HG02759 (cell line): ENCODE measurements around the gene ARHGAP22.

Experiments used
- ATAC-seq: cut with Tn5 transposase; IDR thresholded peaks from one replicate; pipeline ENCODE4 v1.9.1; 2021; ENCODE audit warnings: mild to moderate bottlenecking, moderate library complexity; ENCODE audit not compliant: unreplicated experiment

ARHGAP22 gene

DNA sequence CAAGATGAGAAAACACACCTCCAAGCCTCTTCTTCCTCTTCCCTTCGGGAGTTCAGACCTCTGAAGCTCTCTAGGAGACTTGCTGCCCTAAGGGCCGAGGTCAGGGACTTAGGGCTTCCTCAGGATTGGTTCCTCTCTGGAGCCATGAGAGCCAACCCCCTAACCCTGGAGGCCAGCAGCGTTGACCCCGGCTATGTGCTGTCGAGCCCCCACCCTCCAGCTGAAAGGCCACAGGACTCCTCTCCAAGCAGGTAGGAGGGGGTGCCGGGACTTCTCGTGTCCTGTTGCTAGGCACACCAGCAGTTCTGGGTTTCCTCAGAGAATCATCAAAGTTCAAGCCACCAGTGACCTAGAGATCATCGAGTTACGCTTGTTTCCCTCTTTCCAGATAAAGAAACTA lies 87.4 kb downstream of the ARHGAP22 start:
- no peak for ATAC-seq

GRCh38 chr10:48516911-48517310 lies 88.0 kb downstream of the ARHGAP22 start:
- ATAC-seq, result no peak

DNA sequence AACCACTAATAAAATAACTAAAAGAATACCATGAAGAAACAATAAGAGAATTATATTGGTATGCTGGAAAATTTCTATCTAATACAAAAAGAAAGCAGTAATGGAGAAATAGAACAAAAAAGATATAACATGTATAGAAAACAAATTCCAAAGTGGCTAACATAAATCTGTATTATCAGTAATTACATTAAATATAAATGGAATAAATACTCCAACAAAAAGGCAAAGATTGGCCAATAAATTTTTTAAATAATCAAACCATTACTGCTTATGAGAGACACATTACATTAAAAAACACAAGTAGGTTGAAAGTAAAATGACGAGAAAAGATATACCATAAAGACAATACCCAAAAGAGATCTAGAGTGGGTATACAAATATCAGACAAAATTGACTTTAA lies 90.0 kb downstream of the ARHGAP22 start:
- no peak for ATAC-seq

DNA sequence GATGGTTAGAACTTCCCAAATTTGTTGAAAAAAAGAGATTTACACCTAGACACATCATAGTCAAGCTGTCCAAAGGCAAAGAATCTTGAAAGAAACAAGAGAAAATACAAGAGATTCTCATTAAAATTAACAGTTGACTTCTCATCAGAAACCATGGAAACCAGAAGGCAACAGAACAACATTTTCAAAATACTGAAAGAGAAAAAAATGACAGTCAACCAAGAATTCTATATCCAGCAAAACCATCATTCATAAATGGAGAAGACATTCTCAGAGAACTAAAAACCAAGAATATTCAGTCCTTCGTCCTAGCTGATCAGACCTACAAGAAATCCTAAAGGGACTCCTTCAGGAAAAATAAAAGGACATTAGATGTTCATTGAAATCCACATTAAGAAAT lies 90.6 kb downstream of the ARHGAP22 start:
- no peak for ATAC-seq

GRCh38 chr10:48512861-48513260 lies 92.0 kb downstream of the ARHGAP22 start:
- ATAC-seq, result no peak

DNA sequence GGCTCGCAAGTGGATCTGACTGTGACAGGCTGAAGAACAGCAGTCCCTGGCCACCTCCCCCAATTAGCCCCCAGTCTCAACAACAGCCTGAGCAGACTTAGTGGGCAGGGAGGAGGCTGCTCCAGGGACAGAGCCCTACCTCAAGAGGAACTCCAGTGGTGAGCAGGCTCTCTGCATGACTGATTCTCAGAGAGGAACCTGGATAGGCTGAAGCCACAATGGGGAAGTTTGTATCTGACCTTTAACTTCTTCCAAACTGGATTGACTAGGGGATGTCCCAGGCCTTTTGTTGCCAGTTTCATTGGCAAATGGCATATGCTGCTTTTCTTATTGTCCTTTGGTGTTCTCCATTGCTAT lies 93.0 kb downstream of the ARHGAP22 start:
- no peak for ATAC-seq

DNA sequence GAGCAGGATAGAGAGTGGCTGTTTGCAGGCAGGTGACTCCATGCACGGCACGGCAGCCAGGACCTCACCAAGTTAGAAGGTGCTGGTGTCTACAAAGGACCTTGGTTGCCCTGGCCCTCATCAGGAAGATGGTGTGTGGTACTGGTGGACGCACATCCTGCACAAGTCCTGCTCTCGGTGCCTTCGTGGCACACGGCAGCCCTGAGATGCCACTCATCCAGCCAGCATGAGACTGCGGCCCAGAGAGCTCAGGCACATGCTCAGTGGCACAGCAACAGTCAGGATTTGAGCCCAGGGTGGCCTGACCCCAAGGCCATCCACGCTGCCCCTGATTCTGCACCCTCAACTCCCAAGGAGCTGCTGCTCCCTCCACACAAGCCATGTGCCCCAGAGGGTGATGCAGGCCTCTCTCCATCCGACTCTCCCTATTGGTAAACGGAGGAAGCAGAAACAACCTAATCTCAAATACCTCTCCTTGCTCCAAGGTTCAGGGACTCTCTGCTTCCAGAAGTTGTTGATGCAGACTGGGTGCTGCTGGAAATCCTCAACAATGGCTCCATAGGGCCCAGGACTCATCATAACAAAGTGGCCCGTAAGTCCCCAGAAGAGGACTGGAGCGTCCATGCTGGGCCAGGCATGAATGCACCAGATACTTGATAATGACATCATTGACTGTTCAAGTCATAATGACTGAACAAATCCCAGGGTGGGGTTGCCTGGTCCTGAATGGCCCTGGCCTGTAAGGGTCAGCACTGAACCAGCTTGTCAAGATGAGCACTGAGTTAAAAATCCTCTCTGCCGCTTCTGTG lies 93.6 kb downstream of the ARHGAP22 start:
- no peak for ATAC-seq

- no peak for ATAC-seq
Observed at GRCh38 chr10:48509974-48510692, 94.7 kb downstream of the ARHGAP22 start.

DNA sequence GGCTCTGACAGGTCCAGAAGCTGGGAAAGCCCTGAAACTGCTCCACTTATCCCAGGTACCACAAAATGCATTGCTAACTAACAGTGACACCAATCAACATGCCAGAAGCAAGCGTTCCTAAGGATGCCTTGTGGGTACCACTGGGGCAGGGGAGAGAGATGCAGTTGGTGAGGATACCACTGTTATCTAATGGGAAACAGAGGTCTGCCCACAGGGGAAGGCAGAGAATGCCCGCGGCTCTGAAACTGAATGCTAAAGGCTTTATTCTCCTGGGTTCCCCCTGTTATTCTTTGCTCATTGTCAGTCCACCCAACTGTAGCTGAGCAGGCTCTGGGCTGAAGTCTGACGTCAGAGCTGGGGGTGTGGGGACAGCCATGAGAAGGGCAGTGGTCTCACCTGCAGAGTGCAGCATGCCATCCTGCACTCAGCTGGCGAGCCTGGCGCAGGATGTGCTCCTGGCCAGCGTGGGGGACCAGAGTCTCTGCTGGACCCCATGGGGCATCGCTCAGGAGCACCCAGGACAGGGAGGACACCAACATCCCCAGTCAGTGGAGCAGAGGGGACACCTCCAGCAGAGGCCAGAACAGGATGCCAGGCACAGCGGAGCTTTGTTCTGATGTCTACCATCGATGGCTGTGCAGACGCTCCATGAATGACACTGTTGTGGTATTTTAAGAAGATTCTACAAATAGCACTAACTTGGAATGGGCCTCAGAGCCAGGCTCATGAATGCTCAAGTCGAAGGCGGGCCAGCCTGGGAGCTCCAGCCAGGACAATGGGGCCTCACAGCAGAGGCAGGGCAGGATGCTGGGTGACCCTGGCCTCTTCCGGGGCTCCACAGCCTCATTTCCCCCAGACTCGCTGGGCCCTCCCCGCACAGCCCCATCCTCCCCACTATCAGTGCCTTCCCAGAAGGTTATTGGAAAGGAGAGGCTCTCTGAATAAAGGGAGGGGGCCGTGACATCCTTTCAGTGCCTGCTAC lies 95.8 kb downstream of the ARHGAP22 start:
- ATAC-seq, result no peak

DNA sequence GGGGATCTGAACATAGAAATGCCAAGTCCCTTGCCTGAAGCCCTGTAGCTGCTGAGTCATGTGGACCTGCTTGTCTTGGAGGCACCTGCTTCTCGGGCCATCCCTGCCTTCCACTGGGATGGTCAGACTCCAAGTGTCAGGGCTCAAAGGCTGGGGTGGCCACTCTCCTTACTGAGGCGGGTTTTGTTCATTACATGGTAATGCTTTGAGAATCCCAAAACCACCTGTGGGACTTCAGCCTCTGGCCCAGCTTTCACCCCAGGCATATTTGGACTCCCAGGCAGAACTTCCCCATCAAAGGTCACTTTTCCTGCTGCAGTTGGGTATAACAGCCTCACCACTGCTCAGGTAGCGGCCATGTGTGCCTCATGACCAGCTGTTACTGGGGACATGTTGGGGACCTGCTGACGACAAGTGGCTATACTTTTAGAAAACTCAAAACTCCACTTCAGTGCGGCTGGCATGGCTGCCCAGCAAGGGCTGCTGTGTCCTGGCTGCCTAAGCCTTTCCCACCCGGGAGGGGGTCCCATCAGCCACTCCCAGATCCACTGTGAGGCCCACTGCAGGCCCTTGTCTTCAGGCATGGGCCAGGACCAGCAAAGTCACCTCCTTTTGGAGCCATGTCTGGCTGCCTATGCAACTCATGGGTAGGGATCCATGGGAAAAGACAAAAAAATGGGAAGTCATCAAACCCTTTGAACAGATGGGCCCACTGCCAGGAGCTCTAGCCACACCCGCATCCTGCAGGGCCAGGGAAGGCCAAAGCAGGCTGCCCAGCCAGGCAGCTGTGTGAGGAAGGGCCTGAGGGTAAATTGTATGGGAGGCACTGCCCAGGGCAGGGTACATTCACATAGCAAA lies 96.7 kb downstream of the ARHGAP22 start:
- ATAC-seq, result no peak

DNA sequence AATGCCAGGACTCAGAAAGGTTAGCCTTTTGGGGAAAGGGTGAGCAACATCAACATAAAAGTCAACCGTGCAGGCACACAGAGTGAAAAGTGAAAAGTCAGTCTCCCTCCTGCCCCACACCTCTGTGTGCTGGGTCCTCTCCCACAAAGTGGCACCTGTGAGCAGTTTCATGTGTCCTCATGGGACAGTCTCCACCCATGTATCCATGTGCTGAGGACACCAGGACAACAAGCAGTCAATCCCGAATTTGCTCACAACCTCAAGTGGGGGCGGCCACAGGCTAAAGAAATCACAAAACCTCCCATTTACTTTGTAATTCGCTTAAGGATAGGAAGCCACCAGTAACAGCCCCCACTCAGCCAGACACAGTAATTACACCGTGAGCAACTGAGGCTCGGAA lies 97.4 kb downstream of the ARHGAP22 start:
- ATAC-seq, result no peak

DNA sequence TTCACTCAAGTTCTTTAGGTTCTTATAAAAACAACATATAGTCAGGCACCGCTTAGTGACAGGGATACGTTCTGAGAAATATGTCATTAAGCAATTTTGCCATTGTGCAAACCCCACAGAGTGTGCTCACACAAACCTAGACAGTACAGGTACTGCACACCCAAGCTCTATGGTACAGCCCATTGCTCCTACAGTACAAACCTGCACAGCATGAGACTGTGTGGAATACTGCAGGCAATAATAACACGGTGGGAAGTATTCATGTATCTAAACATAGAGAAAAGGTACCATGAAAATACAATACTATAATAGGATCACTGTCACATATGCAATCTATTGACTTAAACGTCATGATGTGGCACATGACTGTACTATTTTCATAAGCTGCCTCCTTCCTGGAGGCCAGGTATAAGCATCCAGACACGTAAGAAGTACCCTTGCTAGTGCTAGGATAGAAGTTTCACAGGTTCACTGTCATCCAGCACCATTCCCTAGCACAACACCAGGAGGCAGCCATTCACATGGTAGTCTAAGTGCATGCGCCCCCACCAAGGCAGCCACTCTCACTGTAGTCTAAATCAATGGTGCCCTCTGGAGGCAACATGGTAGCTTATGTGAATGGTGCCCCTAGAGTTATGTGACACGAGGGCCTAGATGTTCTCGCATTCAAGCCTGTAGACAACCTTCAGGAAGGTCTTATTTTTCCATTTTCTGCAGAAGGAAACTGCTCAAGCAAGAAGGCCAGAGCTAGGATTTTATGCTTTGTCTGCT lies 98.5 kb downstream of the ARHGAP22 start:
- ATAC-seq, result no peak

DNA sequence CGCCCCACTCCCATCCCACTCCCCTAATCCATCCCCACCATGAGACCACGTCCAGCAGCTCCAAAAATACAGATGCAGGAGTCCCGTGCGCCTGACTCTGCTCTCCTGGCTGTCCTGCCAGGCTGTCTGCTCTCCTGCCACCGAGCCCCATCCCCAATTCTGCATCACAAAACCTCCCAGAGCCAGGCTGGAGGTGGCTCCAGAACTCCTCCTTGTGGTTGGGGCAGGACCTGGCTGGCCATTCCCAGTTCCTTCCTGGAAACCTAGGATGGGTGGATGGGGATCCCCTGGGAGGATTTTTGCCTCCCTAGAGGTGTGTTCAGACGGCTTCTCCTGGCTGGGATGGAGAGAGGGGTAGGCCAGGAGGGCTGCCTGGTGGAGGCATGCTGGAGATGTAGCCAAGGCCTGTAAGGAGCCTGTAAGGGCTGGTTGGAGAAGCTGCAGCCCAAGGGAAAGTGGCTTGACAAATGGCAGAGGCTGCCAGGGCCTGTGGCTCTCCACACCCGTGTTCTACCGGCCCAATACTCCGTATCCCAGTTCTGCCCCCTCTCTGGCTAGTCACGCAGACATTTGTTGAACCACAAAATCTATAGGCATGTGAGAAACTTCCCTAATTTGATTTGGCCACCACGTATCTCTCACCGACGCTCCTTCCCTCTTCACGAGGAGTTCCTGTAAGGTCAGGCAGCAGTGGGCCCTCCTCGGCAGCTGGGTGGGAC lies 99.3 kb downstream of the ARHGAP22 start:
- no peak for ATAC-seq

- no peak for ATAC-seq
Observed at GRCh38 chr10:48504141-48504885, 100.6 kb downstream of the ARHGAP22 start.

- no peak for ATAC-seq
Observed at GRCh38 chr10:48503293-48503911, 101.5 kb downstream of the ARHGAP22 start.

DNA sequence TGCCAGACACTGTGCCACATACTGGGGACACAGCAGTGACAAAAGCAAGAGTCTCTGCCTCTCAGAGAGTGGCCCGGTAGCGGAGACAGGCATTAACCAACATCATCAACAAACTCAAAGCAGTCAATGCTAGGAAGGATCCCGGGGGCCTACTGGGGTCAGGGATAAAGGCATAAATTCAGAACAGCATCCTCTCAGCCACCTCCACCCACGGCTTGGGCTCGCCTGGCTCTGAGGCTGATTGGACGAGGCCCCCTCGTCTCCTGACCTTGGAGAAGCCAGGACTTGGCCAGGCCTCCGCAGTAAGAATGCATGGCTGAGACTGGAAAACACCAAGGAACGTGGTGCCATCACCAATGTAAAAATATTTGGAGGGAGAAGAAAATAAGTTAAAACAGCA lies 102.1 kb downstream of the ARHGAP22 start:
- no peak for ATAC-seq

GRCh38 chr10:48501787-48502771 lies 102.8 kb downstream of the ARHGAP22 start:
- no peak for ATAC-seq
